Spleen (tissue), 7 donors: ENCODE results near the gene CABLES1.

ENCODE experiments used
- CTCF ChIP-seq, 11 experiments: fragments of 200-600 bp in 7 of 11; fragments of 450-650 bp in 4 of 11; sonication (generic) in 4 of 11; IDR thresholded peaks in 8 of 11; conservative IDR thresholded peaks in 3 of 11; 1 replicate in 7 of 11; 2 replicates in 4 of 11; pipeline versions ENCODE4 v1.4.0 to v1.8.0; 2016 to 2021; ENCODE audit warnings: antibody characterized with exemption in 11 of 11, inconsistent platforms in 4 of 11, mild to moderate bottlenecking in 1 of 11
- POLR2A ChIP-seq, 3 donors: fragments of 450-650 bp; IDR thresholded peaks; one replicate each; pipeline ENCODE4 v1.5.1; 2017; ENCODE audit warnings: antibody characterized with exemption in 3 of 3, mild to moderate bottlenecking in 1 of 3
- POLR2AphosphoS5 ChIP-seq, 3 donors: sonication (generic); formaldehyde crosslinking; IDR thresholded peaks; one replicate each; pipeline ENCODE4 v1.5.1; 2017; ENCODE audit warnings: antibody characterized with exemption in 3 of 3
- donor health status: DM: no; HTN: no; CAD: no; lungs with moderate emphysema.
- donor health status: DM: no; HTN: no; CAD: no.
- donor health status: DM: no; HTN: no; CAD: no.

- TF ChIP-seq CTCF (IDR thresholded peaks at IDR 0.05 in 8 of 11, conservative IDR thresholded peaks at IDR 0.05 in 3 of 11) (no peak), POLR2A (IDR thresholded peaks at IDR 0.05) (no peak), POLR2AphosphoS5 (IDR thresholded peaks at IDR 0.05) (no peak)
Observed at GRCh38 chr18:23146861-23147469, 11.7 kb downstream of the CABLES1 start.
